Measurements from ENCODE around the gene SIGMAR1.

The SIGMAR1 gene

GRCh38 chr9:34600908-34601307 lies 36.7 kb downstream of the SIGMAR1 start:
- TF ChIP-seq CTCF (IDR thresholded peaks at IDR 0.05; ENCODE audit: low read depth, low read length) = no peak
- no peak for DNase-seq
- Histone ChIP-seq H3K9me3 (ENCODE audit: severe bottlenecking) (no peaks in the 10 kb centered on the region), H3K4me3 (ENCODE audit: low read depth, low read length) (no peak overlapping the region), H3K36me3 (no peaks in the 10 kb centered on the region), H3K27ac (no peak overlapping the region), H3K27me3 (ENCODE audit: insufficient read depth, low read depth, severe bottlenecking) (no peaks in the 10 kb centered on the region)

DNA sequence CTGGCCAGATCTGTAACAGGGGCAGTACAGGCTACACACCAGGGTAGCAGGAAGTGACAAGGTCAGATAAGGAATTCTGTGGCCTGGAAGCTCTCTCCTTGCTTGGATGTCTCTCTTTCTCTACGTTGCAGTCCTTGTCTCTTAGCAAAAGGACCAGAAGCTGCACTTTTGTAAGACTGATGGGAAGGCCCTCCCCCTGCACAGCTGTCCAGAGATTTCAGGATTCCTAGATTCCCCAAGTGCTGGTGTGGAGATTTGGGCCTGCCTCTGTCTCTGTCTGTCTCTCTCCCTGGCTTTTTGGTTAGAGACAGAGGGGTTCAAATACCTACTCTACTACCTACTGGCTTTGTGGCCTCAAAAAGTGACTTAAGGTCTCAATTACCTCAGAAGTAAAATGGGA lies 38.0 kb downstream of the SIGMAR1 start:
- DNase-seq = no peak
- no peak for TF ChIP-seq CTCF (IDR thresholded peaks at IDR 0.05; ENCODE audit: low read depth, low read length)
- no peak overlapping the region for H3K27ac ChIP-seq
- H3K27me3 ChIP-seq (ENCODE audit: insufficient read depth, low read depth, severe bottlenecking) = no peaks in the 10 kb centered on the region
- no peaks in the 10 kb centered on the region for H3K36me3 ChIP-seq
- no peak overlapping the region for H3K4me3 ChIP-seq (ENCODE audit: low read depth, low read length)
- H3K9me3 ChIP-seq (ENCODE audit: severe bottlenecking) = no peaks in the 10 kb centered on the region

GRCh38 chr9:34594177-34594576 lies 43.4 kb downstream of the SIGMAR1 start:
- DNase-seq = no peak
- Histone ChIP-seq H3K4me3 (ENCODE audit: low read depth, low read length) (no peak overlapping the region), H3K27ac (no peak overlapping the region), H3K36me3 (no peaks in the 10 kb centered on the region), H3K9me3 (ENCODE audit: severe bottlenecking) (no peaks in the 10 kb centered on the region), H3K27me3 (ENCODE audit: insufficient read depth, low read depth, severe bottlenecking) (peaks cover 15% of the 10 kb centered on the region)
- TF ChIP-seq CTCF (IDR thresholded peaks at IDR 0.05; ENCODE audit: low read depth, low read length) = no peak

DNA sequence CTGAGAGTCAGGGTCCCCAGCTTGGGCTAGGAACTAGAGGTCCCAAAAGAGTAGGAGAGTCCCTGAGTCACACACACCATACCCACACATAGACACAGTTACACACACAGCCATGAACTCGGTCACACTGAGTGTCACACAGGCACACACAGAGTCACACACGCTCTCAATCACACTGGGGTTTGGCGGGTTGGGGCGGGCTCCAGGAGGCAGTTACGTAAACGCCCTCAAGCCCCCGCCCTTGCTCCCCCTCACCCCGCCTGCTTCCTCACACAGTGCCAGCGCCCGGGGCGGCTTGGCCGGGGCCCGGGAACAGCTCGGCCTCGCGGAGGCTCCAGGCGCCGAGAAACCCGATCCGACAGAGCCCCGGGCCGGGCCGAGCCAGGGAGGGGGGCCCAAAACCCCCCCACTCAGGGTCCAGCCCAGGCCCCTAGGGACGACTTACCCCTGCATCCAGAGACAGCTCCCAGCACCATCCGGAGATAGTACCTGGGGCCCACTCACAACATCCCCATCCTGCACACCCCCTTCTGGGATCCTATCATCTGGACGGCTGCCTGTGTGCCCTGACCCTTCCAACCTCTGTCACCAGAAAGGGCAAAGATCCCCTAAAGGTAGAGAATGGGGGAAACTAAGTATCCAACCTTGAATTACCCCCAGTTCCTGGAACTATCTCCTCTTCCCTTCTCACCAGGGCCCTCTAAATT lies 44.5 kb downstream of the SIGMAR1 start:
- no peaks in the 10 kb centered on the region for H3K36me3 ChIP-seq
- no peak for DNase-seq
- H3K27me3 ChIP-seq (ENCODE audit: insufficient read depth, low read depth, severe bottlenecking) = peaks cover 15% of the 10 kb centered on the region
- no peaks in the 10 kb centered on the region for H3K9me3 ChIP-seq (ENCODE audit: severe bottlenecking)
- no peak overlapping the region for H3K4me3 ChIP-seq (ENCODE audit: low read depth, low read length)
- H3K27ac ChIP-seq = no peak overlapping the region
- TF ChIP-seq CTCF (IDR thresholded peaks at IDR 0.05; ENCODE audit: low read depth, low read length) = no peak

DNA sequence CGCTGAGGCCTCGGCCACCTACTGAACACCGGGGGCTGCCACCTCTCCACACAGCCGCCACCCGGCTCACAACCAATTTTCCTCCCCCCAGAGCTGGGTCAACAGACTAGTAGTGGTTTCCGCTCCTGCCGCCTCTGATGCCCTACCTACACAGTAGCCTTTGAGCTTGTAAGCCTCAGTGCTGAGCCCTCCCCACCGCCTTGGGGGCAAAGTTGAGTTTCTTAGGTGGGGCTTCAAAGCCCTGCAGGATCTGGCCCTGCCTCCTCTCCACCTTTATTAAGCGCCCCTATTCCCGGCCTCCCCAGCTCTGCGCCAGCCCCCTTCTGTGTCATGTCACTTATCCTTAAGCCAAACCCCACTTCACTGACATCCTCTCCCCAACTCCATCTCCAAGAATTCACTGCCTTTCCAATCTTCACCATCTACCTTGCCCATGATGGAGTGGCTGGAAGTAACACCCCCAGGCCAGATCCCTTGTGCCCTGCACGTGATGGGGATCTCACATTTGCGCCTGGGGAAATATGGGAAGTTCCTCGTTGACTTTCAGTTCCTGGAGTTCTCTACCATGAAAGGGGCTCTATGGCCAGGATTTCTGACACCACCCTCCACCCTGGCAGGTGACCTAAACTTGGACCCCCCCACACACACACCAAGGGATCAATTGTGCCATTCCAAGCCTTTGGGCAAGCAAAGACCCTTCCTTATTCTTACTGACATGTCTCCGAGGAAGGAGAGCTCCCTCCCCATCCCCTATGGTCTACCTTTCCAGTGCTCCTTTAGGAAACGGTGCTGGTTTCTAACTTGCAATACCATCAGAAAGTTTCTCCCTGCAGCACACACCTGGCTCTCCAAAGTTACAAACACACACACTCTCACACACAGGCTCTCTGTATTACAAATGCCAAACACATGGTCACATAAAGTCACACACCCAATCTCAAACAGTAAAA lies 45.4 kb downstream of the SIGMAR1 start:
- no peak for TF ChIP-seq CTCF (IDR thresholded peaks at IDR 0.05; ENCODE audit: low read depth, low read length)

More for the DNA sequence above, 45.4 kb downstream of the SIGMAR1 start:
- no peaks in the 10 kb centered on the region for H3K36me3 ChIP-seq
- H3K27ac ChIP-seq = no peak overlapping the region
- DNase-seq = no peak
- H3K4me3 ChIP-seq (ENCODE audit: low read depth, low read length) = no peak overlapping the region
- peaks cover 15% of the 10 kb centered on the region for H3K27me3 ChIP-seq (ENCODE audit: insufficient read depth, low read depth, severe bottlenecking)
- no peaks in the 10 kb centered on the region for H3K9me3 ChIP-seq (ENCODE audit: severe bottlenecking)

Data from WERI-Rb-1 (cell line).